ENCODE measurements around the gene GAS2.

GAS2 gene

DNA sequence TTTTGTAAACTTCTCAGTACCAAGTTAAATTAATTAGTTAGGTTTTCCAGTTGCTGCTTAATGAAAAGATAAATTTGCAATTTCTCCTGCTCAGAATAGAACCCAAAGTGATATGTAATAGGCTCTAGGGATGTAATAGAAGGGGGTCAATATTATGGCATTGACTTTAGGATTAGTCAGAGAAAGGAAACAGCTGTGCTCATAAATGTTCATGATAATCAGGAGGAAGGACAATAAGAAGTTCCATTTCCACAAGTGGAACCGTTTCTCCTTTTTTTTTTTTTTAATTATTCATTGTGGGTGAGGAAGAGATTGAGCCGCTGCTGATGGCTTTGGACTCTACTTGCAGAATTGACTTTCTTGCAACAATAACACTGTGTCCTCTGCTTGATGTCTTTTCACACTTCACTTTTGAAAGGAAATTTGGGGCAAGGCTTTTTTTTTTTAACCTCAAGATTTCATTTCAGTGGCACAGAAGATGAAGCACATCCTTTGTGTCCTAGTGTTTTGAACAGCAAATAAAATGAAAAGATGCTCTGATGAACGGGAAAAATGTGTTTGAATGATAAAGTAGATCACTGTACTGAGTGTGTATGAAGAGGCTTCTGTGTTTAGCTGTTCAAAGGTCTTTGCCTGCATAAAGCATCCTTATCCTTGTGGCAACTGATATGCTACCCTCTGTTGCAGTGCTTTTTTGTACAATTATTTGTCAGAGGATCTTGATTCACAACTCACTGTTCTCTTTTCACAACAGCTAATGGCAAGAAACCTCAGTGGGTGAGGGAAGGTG, 62.4 kb downstream of the GAS2 start:
- DNase-seq (ENCODE audit: low spot score) = no peak

DNA sequence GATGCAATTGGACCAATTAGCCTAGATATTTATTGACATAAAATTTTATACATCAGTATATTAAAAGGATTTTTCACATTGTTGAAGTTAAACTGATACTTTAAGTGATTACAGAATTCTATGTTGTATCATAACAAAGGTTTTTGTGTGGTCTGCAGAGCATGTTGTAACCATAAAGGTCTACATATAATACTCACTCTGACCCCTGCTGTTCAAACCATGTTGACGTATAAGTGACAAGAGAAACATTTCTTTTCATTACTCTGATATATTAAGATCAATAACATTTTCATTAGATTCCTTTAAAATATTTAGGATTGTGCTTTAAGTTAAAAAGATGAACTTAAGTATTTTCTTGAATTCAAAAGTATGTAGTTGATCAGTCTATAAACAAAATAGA, 63.9 kb downstream of the GAS2 start:
- DNase-seq (ENCODE audit: low spot score) = no peak

DNA sequence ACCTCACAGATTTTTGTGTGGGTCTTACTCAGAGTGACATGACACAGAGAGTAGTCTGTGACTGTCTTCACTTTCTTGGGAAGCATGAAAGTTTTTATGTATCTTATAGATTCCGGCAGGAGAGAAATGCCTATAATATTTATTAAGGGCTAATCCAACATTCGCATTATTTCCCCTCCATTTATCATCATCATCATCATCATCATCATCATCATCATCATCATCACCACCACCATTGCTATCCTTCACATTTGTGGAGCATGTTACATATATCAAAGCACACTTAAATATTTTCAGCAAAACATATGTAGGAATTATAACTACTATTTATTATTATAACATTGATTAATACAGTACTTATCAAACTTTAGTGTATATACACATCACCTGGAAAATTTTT, 66.2 kb downstream of the GAS2 start:
- no peak for DNase-seq (ENCODE audit: low spot score)

DNA sequence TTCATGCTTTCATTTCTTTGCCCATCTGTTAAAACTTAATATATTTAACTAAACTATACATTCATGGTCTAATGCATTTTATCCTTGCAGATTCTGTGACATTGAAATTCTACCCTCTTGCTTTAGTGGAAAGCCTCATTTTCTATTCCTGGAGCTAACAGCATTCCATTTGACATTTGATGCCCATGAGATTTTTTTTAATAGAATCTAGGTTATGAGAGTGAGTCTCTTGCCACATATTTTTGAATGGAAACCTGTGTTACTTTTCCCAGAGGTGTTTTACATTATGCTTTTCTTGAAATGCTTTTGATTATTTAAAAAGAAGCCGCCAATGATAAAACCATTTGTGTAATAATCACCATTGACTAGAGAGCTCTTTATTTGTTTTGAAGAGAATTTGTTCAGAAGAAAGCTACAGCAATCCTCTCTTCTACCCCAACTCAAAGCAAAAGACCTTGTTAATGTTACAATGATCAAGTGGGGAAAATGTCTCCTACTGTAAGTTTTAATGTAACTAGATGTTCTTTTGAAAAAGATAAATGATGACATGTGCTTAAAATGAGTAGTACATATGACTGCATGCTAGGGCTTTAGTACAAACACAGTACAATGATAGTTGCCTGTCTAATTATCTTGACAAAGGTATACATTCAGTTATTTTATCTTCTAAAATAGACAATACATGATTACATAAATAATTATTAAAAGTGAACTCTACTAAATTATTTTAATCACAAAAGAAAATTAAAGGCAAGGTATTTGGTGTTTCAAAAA, 67.3 kb downstream of the GAS2 start:
- DNase-seq (ENCODE audit: low spot score) = no peak

DNA sequence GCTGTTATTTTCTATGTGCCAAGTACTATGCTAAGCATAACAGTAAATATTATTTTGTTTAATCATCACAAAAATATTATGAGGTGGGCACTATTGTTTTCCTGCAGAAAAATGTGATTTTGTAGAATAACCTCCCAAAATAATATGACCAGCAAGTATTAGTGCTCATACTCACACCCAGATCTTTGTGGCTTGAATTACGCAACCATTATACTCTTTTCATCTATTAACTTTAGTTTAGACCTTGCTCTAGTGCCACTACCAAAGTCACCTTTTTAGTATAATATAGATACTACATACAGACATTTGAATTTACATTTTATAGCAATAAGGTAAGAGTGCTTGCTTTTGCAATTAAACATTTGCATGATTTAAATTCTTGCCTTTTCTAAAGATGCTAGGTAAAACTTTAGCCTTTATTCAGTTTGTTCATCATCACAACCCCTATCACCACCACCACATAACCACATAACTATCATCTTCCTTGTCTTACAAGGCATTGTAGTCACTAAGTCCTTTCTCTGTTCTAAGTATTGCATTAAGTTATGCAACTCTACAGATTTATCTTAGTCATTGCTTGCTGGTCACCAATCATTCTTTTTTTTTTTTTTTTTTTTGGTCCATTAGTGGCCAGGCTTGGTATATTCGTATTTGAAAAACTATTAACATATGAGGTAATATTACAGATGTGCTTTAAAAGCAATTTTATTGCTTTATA, 68.4 kb downstream of the GAS2 start:
- no peak for DNase-seq (ENCODE audit: low spot score)

DNA sequence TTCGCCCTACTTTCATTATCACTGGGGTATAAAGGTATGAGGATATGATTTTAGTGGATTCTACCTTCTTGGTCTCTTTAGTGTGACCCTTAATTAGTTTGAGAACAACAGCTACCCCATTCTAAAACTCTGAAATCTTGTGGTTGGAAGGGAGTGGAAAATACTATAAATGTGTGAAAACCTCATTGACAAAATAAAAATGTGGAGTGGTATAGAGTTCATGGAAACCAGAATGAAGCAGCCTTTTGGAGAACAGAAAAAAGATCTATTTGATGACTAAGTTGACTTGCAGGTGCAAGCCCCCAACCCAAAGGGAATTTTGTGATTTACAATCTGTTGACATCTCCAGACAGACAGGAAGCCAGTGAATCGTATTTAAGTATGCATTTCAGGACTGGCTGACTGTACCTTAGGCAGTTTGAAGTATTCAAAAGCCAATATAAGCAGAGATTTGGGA, 75.8 kb downstream of the GAS2 start:
- DNase-seq (ENCODE audit: low spot score) = no peak

DNA sequence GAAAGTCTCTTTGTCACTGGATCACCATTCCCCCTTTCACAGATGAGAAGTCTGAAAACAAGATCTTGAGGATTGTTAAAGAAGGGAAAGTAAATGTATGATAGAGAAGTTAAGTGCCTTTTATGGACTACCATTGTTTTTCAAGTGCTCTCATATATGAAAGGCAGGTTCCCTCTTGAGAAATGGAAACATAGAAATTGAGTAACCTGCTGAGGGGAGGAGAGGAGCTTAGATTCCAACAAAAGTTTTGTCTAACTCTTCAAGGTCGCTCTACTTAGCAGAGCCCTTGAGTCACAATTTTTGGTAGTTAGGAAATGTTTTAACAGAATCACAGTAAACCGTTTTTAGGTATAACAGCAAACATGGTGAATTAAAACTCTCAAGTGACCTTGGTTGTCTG, 83.1 kb downstream of the GAS2 start:
- DNase-seq (ENCODE audit: low spot score) = no peak

DNA sequence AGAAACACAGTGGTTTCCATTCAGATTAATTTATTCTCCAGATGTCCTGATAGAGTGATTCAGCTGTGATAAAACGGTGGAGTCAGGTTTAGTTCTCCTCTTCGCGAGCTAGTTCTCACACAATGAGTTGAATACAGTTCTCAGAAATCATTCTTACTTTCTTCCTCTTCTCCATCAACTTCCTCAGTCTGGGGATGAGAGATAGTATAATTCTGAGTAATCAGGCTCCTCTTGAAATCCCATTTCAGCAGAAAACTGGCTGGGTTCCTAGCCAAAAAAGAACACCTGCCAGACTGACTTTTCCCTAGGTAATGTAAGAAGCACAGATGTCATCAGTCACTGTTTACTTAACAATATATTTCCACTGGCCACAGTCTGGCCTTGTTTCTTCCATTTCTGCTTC, 86.5 kb downstream of the GAS2 start:
- no peak for DNase-seq (ENCODE audit: low spot score)

DNA sequence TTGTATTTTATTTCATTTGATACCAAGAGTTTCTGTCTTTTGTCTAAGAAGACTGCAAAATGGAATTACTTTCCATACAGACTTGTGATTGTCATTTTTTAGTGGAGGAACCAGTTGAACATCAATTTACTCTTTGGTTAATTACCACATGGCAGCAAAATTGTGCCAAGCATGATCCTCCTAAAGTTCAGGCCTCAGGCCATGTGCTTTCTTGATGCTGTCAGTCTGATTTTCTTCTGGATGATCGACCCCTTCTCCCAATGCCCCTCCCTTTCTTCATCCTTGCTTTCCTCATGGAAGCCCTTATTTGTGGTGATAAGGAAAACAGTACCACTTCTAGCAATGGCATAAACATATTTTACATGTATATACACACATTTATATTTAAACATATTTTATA, 87.0 kb downstream of the GAS2 start:
- DNase-seq (ENCODE audit: low spot score) = no peak

DNA sequence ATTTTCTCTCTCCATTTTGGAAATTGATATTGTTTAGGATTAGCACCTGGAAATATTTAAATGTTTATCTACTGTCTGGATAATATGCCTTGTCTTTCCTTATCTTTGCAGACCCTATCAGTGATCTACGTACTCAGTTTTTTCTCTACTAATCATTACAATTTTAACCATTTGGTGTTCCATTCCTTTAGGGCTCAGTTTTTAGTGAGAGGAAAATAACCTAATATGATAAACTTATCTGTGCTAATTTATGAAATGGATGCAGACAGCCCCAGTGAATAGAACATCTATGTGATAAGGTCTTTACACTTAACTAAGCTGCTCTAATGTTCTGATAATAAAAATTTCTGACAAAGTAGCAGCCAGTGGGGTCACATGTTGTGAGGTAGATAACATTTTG, 94.7 kb downstream of the GAS2 start:
- DNase-seq (ENCODE audit: low spot score) = no peak

DNA sequence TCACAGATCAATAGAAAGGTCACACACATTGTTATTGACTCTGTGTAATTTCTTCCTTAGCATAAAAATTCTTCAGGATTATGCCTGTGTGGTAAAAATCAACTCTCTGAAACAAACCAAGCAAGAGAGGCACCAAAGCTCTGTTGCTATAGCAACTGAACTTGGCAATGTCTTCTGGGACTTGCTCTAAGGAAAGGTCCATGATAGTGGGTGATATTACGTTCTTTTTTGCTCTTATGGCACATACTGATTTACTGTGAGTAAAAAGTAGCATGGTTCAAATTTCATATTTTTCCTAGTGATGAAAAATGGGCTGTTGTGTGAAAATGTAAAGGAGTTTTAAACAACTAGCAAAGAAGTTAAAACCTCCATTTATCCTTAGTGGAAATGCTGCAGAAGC, 96.8 kb downstream of the GAS2 start:
- no peak for DNase-seq (ENCODE audit: low spot score)

DNA sequence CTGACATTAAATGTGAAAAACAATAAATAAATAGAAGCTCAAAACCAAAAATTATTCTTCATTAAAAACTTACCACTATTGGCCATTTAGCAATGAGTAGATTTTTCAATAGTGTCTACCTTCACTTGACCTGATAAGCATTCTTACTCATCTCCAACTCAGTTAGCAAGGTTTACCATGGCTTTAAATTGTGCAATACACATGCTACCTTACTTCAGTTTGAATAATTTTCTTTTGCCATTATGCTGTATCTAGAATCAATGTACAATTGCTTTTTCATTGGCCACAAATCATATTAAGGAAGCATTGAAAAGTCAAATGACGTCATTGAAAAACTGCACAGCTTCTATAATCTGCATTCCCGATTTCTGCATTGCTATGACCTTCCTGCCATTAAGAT, 98.3 kb downstream of the GAS2 start:
- no peak for DNase-seq (ENCODE audit: low spot score)

DNA sequence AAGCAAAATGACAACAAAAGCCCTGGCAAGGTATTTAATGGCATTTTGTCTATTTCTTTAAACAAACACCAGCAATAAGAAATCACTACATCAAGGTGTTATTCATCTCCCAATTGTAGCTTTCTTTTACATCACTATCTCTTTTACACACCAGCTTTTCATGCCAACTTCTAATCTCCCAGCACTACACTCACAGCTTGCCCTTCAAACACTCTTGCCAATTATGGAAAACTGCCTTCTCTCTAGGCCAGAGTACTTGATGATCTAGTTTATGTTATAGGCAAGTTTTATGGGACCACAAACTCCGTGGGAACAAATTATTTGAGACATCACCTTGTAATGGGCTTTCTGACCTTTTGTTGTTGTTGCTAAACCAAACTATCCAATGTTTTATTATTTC, 101.9 kb downstream of the GAS2 start:
- no peak for DNase-seq (ENCODE audit: low spot score)

DNA sequence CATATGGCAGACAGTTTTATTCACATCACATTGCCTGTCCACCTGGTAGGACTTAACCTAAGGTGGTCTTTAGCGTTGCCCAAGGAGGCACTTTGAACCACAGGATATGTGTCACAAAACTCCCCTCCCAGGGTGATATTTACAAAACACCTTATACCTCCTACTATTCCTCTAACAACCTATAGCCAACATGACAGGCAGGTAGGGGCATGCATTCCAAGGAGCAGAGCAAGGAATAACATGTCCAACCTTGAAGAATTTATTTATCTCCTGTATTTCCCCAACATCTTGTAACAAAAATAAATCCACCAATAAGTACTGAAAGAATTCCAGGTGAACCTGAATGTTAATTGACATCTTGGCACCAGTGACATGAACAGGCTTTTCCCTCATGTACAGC, 102.7 kb downstream of the GAS2 start:
- no peak for DNase-seq (ENCODE audit: low spot score)

DNA sequence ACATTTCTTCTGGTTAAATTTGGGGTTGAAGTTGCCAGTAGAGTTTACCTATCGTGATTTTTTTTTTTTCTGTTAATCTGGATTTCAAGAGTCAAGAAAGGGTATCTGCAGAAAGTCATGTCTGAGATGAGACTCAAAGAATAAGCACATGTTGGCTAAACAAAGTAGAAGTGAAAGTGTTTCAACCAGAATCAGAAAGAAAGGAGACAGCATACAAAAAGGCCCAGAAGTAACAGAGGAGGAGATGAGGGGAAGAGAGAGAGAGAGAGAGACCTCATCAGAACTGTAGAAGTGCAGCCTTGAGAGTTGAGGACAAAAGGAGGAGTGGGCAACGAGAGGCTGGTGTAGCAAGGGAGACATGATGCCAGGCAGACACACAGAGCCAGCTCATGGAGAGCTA, 108.3 kb downstream of the GAS2 start:
- no peak for DNase-seq (ENCODE audit: low spot score)

DNA sequence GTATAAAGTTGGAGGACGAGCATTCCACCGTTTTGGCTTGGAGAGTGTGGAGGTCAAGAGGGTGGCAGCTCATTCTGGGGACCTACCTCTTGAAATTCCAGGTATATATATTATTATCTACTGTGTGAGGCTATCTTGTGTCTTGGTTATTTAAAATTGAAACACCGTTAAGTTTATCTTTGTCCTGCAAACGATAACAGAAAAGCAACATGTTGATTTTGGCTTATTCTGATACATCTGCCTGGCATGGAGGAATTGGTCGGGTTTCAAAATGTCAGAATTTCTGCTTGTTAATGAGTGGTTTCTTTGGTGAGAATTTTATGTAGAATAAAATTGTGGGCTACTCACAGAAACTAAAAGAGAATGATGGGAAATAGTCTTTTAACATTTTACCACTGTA, 108.8 kb downstream of the GAS2 start:
- no peak for DNase-seq (ENCODE audit: low spot score)

DNA sequence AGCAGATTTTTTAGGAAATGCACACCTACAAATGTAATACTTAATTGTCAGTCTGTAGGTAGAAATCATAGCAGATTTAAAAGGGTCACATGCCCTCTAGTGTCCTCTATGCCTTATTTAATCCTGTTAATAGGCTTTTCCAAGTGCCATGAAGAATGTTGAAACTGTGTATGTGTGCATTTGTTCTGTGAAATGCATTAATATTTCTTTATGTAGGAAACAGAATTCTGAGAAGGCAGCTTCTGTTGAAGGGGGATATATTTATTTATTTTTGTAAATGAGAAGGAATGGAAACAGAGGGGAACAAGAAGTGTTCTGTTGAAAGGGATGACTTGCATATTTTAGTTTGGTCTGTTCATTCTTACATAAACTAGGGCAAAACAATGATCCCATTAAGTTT, 112.2 kb downstream of the GAS2 start:
- DNase-seq (ENCODE audit: low spot score) = no peak

DNA sequence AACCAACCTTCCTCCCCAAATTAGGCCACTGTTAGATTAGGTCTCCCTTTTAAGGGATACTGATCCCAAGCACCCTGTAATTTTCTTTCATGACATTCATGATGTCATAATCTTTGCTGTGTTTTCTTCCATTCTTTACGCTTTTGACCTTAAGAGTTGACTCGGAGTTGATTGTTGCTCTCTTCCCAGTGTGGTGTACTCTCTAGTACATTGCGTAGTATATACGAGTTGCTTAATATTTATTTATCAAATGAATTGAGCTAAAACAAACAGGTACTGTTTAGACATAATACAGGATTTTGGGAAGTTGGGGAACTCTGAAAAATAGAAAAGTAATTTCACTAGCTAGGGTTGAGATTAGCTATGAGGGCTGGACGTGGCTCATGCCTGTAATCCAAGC, 113.4 kb downstream of the GAS2 start:
- no peak for DNase-seq (ENCODE audit: low spot score)

DNA sequence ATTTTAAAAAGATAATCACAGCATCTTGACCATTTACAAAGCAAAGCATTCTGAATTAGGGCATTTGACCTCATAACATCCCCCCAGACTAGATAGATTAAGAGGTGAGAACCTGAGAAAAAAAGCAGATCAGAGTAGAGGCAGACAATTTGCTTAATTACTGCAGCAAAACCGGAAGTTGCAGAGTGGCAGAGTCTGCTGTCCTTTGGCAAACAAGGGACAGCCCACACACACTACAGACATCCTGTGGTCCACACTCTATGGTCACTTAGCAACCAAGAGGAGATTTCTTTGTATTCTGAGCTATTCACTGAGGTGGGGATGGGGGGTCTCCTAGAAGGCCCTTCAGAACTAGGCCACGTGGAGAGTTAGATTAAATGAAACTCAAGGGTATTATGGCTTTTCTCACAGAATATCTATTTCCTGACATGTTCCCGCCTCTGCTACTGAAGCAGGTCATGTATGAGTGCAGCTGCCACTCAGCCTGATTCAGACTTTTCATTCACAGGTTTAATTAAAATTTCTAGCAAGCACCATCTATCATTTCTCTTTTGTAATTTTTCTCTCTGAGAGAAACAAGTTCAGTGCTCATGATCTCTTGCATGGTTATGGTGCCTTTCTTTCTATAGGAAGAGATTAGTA, 114.7 kb downstream of the GAS2 start:
- DNase-seq (ENCODE audit: low spot score) = no peak

DNA sequence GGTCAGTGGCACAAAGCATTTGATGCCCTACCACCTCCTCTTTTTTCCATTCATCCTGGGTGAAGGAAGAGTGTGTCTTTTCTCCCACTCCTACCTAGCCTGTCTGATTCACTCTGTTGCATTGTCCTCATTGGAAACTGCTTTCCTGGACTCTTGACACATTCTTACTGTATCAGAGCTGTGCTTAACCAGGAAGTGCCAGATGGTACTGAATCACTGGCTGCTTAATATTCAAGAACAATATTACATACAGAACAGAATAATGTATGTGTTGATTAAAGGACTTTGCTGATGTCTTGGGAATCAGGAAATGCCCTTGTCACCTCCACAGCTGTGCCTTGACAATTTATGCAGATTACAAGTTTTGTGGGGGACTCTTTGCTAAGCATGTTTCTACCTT, 118.8 kb downstream of the GAS2 start:
- no peak for DNase-seq (ENCODE audit: low spot score)

DNA sequence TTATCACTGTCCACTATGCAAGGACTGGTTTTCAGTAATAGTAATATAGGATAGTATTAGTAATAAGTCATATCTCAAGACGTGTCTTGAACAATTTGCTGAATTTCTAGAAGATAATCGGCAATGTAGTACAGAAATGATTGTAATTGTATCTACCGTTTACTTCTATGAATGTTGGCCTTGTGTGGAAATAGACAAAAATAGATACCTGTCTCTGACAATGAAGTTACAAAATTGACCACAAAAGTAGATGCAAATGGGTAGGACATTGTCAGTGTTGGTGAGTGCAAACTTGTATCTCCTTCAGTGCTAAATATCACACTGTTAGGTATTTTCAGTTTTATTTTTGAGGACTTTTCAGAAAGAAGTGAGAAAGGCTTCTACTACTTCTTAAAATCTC, 120.1 kb downstream of the GAS2 start:
- DNase-seq (ENCODE audit: low spot score) = no peak

DNA sequence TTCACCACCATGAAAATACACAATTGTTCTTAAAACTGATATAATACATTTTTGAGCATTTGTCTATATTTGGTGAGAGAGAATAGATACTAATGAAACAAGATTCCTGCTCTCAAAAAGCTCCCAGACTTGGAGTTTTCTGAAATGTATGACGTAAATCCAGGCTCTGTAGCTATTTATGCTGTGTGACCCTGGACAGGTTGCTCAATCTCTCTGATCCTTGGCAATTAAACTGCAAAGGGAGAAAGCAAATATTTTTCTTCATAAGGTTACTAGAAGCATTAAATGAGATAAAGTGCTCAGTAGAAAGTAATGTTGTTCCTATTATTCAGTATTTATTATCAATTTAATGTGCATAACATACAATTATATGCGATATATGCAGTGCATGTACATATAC, 120.6 kb downstream of the GAS2 start:
- DNase-seq (ENCODE audit: low spot score) = no peak
